Brain microvascular endothelial cell (primary cell): ENCODE measurements around the gene TMEM204.

Experiments used
- DNase-seq: peaks from one replicate; pipeline ENCODE4 v3.0.0-alpha.2; 2020
- H3K27ac ChIP-seq: fragments of 250-450 bp; sonication (Bioruptor Pico); 2 replicates; pipeline ENCODE4 v1.5.1; 2020; ENCODE audit warnings: mild to moderate bottlenecking, moderate library complexity
- H3K27me3 ChIP-seq: fragments of 250-450 bp; sonication (Bioruptor Pico); replicated peaks from 2 replicates; pipeline ENCODE4 v1.5.1; 2020; ENCODE audit warnings: mild to moderate bottlenecking
- H3K36me3 ChIP-seq: fragments of 250-450 bp; sonication (Bioruptor Pico); replicated peaks from 2 replicates; pipeline ENCODE4 v1.5.1; 2020; ENCODE audit warnings: mild to moderate bottlenecking
- H3K4me3 ChIP-seq: 2 replicates; pipeline ENCODE4 v1.5.1; 2011; ENCODE audit warnings: low read depth, mild to moderate bottlenecking, control low read depth, low read length, moderate library complexity
- in situ Hi-C: cut with HindIII; loops from 2 replicates; pipeline ENCODE4 v1.10.0; 2017; ENCODE audit warnings: low sequenced_read_pairs, low pct_ligation_motif_present
- TF ChIP-seq, protein P1 (sequence below): IDR thresholded peaks from 2 replicates; pipeline ENCODE4 v1.5.1; 2011; ENCODE audit warnings: low read depth, mild to moderate bottlenecking, moderate library complexity, low read length, control low read depth, inconsistent platforms; ENCODE audit errors: missing control alignments

Gene TMEM204

GRCh38 chr16:1559446-1559975 is 26.0 kb downstream of the TMEM204 start:
- H3K27ac ChIP-seq = no peak overlapping the region
- H3K4me3 ChIP-seq = no peak overlapping the region
- H3K27me3 ChIP-seq = no peaks in the 10 kb centered on the region
- no peak for DNase-seq
- in situ Hi-C loops = no loop called here
- TF ChIP-seq, protein P1, sequence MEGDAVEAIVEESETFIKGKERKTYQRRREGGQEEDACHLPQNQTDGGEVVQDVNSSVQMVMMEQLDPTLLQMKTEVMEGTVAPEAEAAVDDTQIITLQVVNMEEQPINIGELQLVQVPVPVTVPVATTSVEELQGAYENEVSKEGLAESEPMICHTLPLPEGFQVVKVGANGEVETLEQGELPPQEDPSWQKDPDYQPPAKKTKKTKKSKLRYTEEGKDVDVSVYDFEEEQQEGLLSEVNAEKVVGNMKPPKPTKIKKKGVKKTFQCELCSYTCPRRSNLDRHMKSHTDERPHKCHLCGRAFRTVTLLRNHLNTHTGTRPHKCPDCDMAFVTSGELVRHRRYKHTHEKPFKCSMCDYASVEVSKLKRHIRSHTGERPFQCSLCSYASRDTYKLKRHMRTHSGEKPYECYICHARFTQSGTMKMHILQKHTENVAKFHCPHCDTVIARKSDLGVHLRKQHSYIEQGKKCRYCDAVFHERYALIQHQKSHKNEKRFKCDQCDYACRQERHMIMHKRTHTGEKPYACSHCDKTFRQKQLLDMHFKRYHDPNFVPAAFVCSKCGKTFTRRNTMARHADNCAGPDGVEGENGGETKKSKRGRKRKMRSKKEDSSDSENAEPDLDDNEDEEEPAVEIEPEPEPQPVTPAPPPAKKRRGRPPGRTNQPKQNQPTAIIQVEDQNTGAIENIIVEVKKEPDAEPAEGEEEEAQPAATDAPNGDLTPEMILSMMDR = no peak
- peaks cover 15% of the 10 kb centered on the region for H3K36me3 ChIP-seq

- no peak for DNase-seq
- no peak overlapping the region for H3K27ac ChIP-seq
- in situ Hi-C loops = no loop called here
- no peak overlapping the region for H3K4me3 ChIP-seq
- H3K36me3 ChIP-seq = peaks cover 10% of the 10 kb centered on the region
- TF ChIP-seq, protein P1 = no peak
- no peaks in the 10 kb centered on the region for H3K27me3 ChIP-seq
Measured at GRCh38 chr16:1560153-1560552, 26.7 kb downstream of the TMEM204 start.

DNA sequence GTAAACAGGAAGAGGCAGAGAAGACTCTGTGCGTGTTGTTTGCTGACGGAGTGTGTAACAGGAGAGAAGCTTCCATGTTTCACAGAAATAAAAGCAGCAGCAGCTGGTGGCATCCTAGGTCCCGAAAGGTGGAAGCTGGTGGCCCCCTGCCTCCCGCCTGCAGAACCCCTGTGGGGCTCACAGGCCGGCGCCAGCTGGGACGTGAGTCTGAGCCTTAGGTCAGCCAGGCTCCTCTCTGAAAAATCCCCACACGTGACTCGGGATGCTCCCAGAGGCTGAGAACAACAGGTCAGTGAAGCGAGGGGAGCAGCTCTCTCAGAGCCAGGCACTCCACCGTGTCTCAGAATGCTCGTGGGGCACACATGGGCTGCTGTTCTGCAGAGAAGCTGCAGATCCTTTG is 27.4 kb downstream of the TMEM204 start:
- TF ChIP-seq, protein P1 = no peak
- no peaks in the 10 kb centered on the region for H3K27me3 ChIP-seq
- no peak for DNase-seq
- no peak overlapping the region for H3K4me3 ChIP-seq
- H3K27ac ChIP-seq = no peak overlapping the region
- peaks cover 4% of the 10 kb centered on the region for H3K36me3 ChIP-seq
- in situ Hi-C loops = no loop called here

DNA sequence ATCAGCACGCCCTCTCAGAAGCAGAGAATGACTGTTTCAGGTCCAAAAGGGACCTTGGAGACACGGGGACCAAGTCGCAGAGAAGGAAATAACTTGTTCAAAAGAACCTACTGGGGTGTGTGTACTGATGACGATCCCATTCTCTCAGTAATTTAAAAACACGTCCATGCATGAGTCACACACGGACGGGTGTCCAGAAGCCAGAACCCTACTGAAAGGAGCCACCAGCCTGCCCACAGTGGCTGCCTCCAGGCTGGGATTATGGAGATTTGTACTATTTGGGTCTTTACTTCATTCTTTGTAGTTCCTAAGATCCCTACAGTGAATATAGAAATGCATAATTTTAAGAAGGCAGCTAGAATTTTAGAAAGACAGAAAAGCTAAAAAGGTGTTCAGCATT is 27.8 kb downstream of the TMEM204 start:
- H3K27ac ChIP-seq = no peak overlapping the region
- H3K27me3 ChIP-seq = no peaks in the 10 kb centered on the region
- H3K4me3 ChIP-seq = no peak overlapping the region
- DNase-seq = no peak
- in situ Hi-C loops = no loop called here
- TF ChIP-seq, protein P1 = no peak
- peaks cover 4% of the 10 kb centered on the region for H3K36me3 ChIP-seq

DNA sequence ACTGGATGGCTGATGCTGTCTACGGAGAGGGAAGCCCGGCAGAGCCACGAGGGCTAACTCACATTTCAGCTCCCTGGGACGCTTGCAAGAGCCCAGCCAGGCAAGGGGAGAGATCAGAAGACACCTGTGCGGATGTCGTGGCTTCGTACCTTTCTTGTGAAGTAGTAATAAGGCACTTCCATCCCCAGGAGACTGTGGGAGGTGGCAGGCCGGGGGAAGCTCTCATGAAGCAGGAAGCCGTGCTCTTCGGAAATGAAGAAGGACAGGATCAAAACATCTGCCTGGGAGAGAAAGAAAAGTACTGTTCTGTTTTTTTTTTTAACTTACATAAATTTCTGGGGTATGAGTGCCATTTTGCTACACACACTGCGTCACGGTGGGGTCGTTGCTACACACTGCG is 28.4 kb downstream of the TMEM204 start:
- peaks cover 4% of the 10 kb centered on the region for H3K36me3 ChIP-seq
- TF ChIP-seq, protein P1 = no peak
- in situ Hi-C loops = no loop called here
- DNase-seq = no peak
- no peaks in the 10 kb centered on the region for H3K27me3 ChIP-seq
- H3K4me3 ChIP-seq = no peak overlapping the region
- H3K27ac ChIP-seq = no peak overlapping the region

GRCh38 chr16:1563786-1564185 is 30.3 kb downstream of the TMEM204 start:
- Histone ChIP-seq H3K27me3 (no peaks in the 10 kb centered on the region), H3K27ac (no peak overlapping the region), H3K4me3 (no peak overlapping the region), H3K36me3 (peaks cover 4% of the 10 kb centered on the region)
- DNase-seq = no peak
- in situ Hi-C loops = no loop called here
- TF ChIP-seq, protein P1 = no peak
